Naive thymus-derived CD8-positive, alpha-beta T cell (primary cell): Measurements from ENCODE around the gene EIF6. TPM values are rescaled to one million over a fixed set of nuclear protein-coding genes. Genes with fewer than 3 reads are reported as not detected.

Experiments
- ATAC-seq, 2 donors: fragments of 150-1000 bp; cut with Tn5 transposase in 1 of 2; sonication (Bioruptor Pico), chemical (Tn5 transposase) in 1 of 2; 1 replicate in 1 of 2; 2 replicates in 1 of 2; pipeline ENCODE4 v1.10.0; 2021; ENCODE audit warnings: mild to moderate bottlenecking in 2 of 2, moderate library complexity in 2 of 2
- POLR2A ChIA-PET: fragments of 350-600 bp; sonication (Branson Sonifier 250); formaldehyde crosslinking; loops from one replicate; lab custom pipeline; 2021; ENCODE audit warnings: antibody characterized with exemption; lab: Charles Lee
- DNase-seq, 10 donors: peaks; one replicate each; pipeline versions ENCODE4 v3.0.0 to v3.0.0-alpha.2; 2020 to 2022
- H3K27ac Mint-ChIP-seq, 10 donors: one replicate each; pipeline ENCODE4 v1.8.0; 2020 to 2022; ENCODE audit warnings: mild to moderate bottlenecking in 10 of 10, mixed read lengths in 10 of 10, moderate library complexity in 4 of 10, inconsistent platforms in 1 of 10
- H3K27me3 Mint-ChIP-seq, 5 donors: one replicate each; pipeline ENCODE4 v1.8.0; 2021 to 2022; ENCODE audit warnings: mixed read lengths in 5 of 5
- H3K36me3 Mint-ChIP-seq, 3 donors: one replicate each; pipeline ENCODE4 v1.8.0; 2020 to 2022; ENCODE audit warnings: mixed read lengths in 3 of 3, mild to moderate bottlenecking in 2 of 3, inconsistent platforms in 1 of 3
- H3K4me1 Mint-ChIP-seq, 4 donors: one replicate each; pipeline ENCODE4 v1.8.0; 2021 to 2022; ENCODE audit warnings: mixed read lengths in 4 of 4
- H3K4me3 Mint-ChIP-seq, 10 donors: one replicate each; pipeline ENCODE4 v1.8.0; 2020 to 2022; ENCODE audit warnings: mild to moderate bottlenecking in 10 of 10, mixed read lengths in 10 of 10, moderate library complexity in 6 of 10, inconsistent platforms in 1 of 10
- H3K9me3 Mint-ChIP-seq, 9 donors: one replicate each; pipeline ENCODE4 v1.8.0; 2020 to 2022; ENCODE audit warnings: mixed read lengths in 9 of 9, mild to moderate bottlenecking in 3 of 9, inconsistent platforms in 1 of 9, moderate library complexity in 1 of 9
- polyA plus RNA-seq, 3 donors: library from polyadenylated mRNA; unstranded; fragments of 300-500 nt; fragmentation: Illumina TruSeq; gene quantifications; one replicate each; pipeline ENCODE4 v1.2.3, GENCODE V29; 2021
- total RNA-seq, 8 experiments: library from RNA in 2 of 8; stranded (reverse) in 2 of 8; gene quantifications; one replicate each; pipeline ENCODE4 v1.2.3 and lab custom pipeline; 2021 to 2026

EIF6 gene
- total and polyA plus RNA-seq, 5 experiments from 2014 or later = 54.7 to 174 (median 155) TPM

- Mint-ChIP-seq H3K4me1 (peaks cover 3 to 7% (median 6%) of the 10 kb centered on the region in 4 donors), H3K27ac (no peak overlapping the region), H3K4me3 (peak overlapping the region in 1 of 10 donors; percentile 29), H3K9me3 (no peaks in the 10 kb centered on the region), H3K27me3 (no peaks in the 10 kb centered on the region), H3K36me3 (no peaks in the 10 kb centered on the region)
- POLR2A ChIA-PET = interaction anchor here (0.6 kb wide), 2 partner anchors 607 to 1094 kb away, joined by 3 to 7 read pairs; no protein-coding TSS in a partner anchor
- ATAC-seq = no peak
- no peak for DNase-seq
These were observed 5.8 kb upstream of the EIF6 start for GRCh38 chr20:35290186-35290886.

DNA sequence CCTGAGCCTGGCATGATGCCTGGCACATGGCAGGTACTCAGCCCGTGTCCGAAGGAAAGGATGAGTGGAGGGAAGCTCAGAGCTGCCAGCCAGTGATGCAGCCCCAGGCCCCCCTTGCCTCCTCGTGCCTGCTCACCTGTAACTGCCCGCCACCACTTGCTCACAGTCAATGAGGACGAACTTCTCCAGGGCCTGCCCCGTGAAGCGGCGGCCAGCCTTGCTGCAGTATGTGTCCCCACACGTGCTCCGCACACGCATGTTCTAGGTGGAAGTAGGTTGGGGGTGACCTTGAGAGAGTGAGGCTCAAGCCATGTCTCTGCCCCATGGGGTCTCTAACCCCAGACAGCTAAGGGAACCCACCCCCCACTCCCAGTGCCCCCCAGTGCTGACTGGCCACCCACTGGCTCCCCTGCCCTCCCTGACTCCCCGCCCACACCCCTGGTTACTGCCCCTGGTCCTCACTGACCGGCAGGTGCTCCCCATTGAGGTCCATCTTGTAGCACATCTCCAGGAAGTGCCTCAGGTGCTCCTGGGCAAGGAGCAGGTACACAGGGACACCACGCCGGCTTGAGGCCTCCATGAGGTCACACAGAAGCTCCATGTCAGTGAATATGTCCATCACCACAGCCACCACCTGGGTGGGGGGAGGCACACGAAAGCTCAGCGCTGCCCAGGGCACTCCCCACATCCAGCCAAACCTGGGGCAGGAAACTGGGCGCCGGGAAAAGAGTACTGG, 3.9 kb upstream of the EIF6 start:
- Mint-ChIP-seq H3K27me3 (no peaks in the 10 kb centered on the region), H3K4me3 (no peak overlapping the region), H3K9me3 (no peaks in the 10 kb centered on the region), H3K4me1 (peaks cover 13 to 22% (median 19%) of the 10 kb centered on the region in 4 donors), H3K36me3 (no peaks in the 10 kb centered on the region), H3K27ac (no peak overlapping the region)
- DNase-seq (no peak), ATAC-seq (no peak)
- POLR2A ChIA-PET = interaction anchor here (0.6 to 1.5 kb wide), 3 partner anchors 9 to 11 kb away, joined by 3 to 5 read pairs (median 3); partner anchors contain the start of gene MMP24OS

DNA sequence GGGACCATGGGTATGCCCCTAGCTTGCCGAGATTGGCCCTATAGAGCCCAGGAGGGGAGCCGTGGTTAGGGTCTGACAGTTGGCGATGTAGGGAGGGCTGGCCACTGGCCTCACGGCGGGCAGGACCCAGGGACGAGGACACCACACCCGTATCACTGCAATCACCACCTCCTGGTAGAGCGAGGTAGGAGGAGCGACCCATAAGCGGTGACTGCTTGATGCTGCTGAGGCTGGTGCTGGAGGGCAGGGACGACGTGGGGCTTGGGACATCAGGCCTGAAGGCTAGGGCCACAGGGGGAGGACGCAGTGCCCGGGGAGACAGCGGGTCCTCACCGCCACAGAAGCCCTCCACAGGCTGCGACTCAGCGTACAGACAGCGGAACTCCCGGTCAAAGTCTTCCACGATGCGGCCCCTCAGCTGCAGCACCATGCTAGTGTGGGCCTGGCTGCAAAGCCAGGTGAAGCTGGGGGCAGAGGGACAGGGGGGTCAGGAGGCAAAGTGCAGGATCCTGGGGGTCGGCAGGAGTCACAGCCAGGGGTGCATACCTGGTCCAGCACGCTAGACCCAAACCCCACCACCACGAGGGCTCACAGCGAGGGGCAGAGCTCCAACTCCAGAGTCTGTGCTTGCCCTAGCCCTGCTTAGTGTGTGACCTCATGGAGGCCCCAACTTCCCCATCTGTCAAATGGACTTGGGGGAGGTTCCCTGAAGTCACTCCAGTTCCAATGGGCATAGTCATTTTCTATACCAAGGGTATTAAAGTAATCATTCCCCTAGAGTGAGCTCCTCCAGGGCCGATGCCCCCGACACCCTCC, 3.1 kb upstream of the EIF6 start:
- Mint-ChIP-seq H3K36me3 (peaks cover 0 to 2% (median 0%) of the 10 kb centered on the region in 3 donors), H3K9me3 (no peaks in the 10 kb centered on the region), H3K4me3 (peak overlapping the region in 1 of 10 donors; percentile 29), H3K4me1 (peaks cover 17 to 27% (median 23%) of the 10 kb centered on the region in 4 donors), H3K27ac (no peak overlapping the region), H3K27me3 (no peaks in the 10 kb centered on the region)
- POLR2A ChIA-PET = interaction anchor here (0.6 to 1.5 kb wide), 2 partner anchors 9 to 10 kb away, joined by 3 to 5 read pairs; partner anchors contain the start of gene MMP24OS
- ATAC-seq (no peak), DNase-seq (peak in 1 of 10 donors; percentile 47)

DNA sequence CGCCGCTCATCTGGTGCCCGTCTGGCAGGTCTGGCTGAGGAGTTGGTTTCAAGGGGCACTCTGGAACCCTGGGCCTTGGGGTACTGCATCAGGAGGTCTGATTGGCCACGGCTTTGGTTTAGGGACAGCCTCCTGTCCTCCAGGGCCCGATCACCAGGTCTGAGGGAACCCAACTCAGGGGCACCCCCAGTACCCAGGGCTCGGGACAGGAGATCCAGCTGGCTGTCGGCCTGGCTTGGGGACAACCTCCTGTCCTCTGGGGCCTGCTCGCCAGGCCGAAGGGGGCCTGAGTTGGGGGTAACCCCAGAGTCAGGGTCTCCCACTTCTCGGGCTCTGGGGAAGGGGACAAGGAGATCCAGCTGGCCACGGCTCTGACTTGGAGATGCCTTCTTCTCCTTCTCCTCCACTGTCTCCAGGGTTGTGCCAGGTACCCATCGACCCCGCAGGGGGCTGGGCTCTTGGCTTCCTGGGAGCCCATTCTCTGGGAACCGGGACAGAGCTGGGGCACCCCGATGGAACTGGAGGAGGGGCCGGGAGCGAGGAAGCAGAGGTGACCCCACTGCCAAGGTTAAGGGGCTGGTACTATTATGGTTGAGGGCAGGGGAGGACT, 2.4 kb upstream of the EIF6 start:
- no peaks in the 10 kb centered on the region for H3K27me3 Mint-ChIP-seq
- peaks cover 20 to 29% (median 28%) of the 10 kb centered on the region in 4 donors for H3K4me1 Mint-ChIP-seq
- ATAC-seq = no peak
- POLR2A ChIA-PET = interaction anchor here (1.5 kb wide), 1 partner anchor 9 kb away, joined by 5 read pairs; the partner anchor contains the start of gene MMP24OS
- H3K27ac Mint-ChIP-seq = no peak overlapping the region
- peak in 1 of 10 donors; percentile 34 for DNase-seq
- peak overlapping the region in 1 of 10 donors; percentile 98 for H3K4me3 Mint-ChIP-seq
- H3K9me3 Mint-ChIP-seq = no peaks in the 10 kb centered on the region
- peaks cover 0 to 8% (median 4%) of the 10 kb centered on the region in 3 donors for H3K36me3 Mint-ChIP-seq

DNA sequence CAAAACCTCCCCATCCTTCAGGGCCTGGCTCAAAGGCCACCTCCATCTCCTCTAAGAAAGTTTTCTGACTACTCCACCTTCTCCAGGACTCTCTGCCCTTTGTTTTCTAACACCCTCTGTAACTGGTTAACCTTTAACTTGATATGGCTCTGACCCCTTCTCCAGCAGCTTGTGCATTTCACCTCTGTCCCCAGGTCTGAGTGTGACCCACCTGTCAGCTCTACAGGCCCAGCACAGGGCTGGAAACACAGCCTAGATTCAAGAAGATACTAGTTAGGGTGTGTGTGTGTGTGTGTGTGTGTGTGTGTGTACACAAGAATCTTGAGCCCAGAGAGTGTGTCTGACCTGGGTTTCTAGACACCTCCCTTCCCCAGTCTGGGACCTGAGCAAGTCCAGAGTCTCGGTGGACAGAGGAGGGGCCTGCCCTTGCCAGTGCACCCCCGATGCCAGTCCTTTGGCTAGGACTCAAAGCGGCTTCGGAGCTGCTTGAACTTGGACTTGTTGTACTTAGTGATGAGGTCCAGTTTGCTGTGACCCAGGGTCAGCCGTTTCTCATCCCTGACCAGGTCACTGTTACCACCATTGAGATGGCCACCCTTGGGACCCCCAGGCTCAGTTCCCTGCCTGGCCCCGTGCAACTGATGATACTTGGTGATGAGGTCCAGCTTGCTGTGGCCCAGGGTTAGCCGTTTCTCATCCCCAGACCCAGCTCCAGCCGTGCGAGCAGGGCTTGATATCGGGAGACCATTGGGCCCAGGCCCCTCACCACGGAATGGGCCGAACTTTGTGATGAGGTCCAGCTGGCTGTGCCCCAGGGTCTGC, 1.7 kb upstream of the EIF6 start:
- DNase-seq = peak in 1 of 10 donors; percentile 56
- peak overlapping the region; percentile 49 to 98 (median 87) for H3K27ac Mint-ChIP-seq
- POLR2A ChIA-PET = no interaction called here
- H3K27me3 Mint-ChIP-seq = no peaks in the 10 kb centered on the region
- H3K4me1 Mint-ChIP-seq = peaks cover 20 to 32% (median 29%) of the 10 kb centered on the region in 4 donors
- peak overlapping the region; percentile 79 to 98 (median 94) for H3K4me3 Mint-ChIP-seq
- H3K9me3 Mint-ChIP-seq = no peaks in the 10 kb centered on the region
- no peak for ATAC-seq
- peaks cover 0 to 15% (median 5%) of the 10 kb centered on the region in 3 donors for H3K36me3 Mint-ChIP-seq

GRCh38 chr20:35285806-35286076, 1.2 kb upstream of the EIF6 start:
- DNase-seq (no peak), ATAC-seq (no peak)
- Mint-ChIP-seq H3K27me3 (no peaks in the 10 kb centered on the region), H3K4me1 (peaks cover 20 to 32% (median 29%) of the 10 kb centered on the region in 4 donors), H3K27ac (peak overlapping the region; percentile 49 to 98 (median 90)), H3K9me3 (no peaks in the 10 kb centered on the region), H3K36me3 (peaks cover 0 to 17% (median 5%) of the 10 kb centered on the region in 3 donors), H3K4me3 (peak overlapping the region; percentile 79 to 98 (median 94))
- POLR2A ChIA-PET = no interaction called here

DNA sequence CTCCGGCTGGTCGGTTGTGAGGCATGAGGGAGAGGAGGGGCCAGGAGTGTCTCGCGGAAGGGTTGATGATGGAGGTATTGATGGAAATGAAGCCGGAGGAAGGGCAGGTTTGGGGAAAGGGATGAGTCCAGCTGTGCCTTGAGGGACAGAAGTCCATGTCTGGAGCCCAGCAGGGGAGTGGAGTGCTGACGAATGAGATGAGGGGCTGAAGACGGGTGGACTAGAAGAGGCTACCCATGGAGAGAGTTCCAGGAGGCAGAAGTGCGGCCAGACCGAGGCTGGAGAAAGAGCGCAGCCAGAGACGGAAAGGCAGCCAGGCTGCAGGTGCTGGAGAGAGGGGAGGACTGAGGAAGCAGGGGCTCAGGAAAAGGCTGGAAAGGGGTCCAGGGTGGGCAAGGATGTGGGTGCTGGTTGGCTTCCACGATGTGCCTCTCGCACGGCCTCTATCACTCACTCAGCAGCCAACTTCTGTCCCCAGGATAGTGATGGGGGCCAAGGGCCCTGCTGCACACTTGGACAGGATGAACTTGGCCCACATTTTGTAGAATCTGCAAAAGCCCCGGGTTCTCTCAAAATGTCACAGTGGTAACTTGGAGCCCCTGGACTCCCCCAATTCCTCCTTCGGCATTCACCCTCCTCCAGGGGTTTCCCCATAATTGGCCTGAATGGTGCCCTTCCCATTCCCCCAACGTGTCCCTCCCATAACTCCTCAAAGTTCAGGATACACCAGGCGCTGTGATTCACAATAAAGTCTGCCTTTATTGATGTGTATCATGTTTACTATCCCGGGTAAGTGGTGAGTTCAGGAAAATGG, 627 bp upstream of the EIF6 start:
- DNase-seq (peak in 1 of 10 donors; percentile 34), ATAC-seq (no peak)

DNA sequence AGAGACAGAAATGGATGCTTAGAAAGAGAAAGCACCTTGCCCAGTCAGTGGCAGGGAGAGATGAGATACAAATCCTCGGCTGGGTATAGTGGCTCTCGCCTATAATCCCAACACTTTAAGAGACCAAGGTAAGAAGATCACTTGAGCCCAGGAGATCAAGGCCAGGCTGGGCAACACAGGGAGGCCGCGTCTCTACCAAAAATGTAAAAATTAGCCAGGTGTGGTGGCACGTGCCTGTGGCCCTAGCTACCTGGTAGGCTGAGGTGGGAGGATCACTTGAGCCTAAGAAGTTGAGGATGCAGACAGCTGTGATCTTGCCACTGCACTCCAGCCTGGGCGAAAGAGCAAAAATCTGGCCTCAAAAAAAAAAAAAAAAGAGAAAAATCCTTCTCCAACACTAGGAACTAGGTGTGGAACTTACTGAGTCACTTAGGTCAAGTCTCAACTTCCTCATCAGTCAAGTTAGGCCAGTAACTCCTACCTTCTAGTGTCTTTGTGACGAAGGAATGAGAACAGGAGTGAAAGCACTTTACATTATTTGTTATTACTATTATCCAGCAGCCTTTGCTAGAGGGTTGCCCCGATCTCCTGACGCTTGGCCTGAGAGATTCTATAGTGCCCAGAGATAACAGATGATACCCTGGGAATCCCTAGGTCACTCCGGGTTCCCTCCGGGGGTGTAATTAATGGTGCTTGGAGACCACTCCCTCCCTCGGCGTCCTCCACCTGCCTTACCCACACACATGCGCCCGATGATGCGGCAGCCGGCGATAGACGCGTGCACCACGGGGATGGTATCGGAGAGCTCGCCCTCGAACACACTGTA, 918 bp downstream of the EIF6 start:
- ATAC-seq (no peak), DNase-seq (no peak)
- peaks cover 22 to 39% (median 33%) of the 10 kb centered on the region in 4 donors for H3K4me1 Mint-ChIP-seq
- peaks cover 0 to 37% (median 10%) of the 10 kb centered on the region in 3 donors for H3K36me3 Mint-ChIP-seq
- peak overlapping the region; percentile 80 to 98 (median 92) for H3K27ac Mint-ChIP-seq
- POLR2A ChIA-PET = interaction anchor here (0.7 to 1.2 kb wide), 8 partner anchors 9 to 1290 kb away, joined by 3 to 7 read pairs (median 3); partner anchors contain the start of genes EDEM2, EIF2S2, ERGIC3 and TGIF2
- H3K27me3 Mint-ChIP-seq = no peaks in the 10 kb centered on the region
- peak overlapping the region; percentile 79 to 98 (median 94) for H3K4me3 Mint-ChIP-seq
- no peaks in the 10 kb centered on the region for H3K9me3 Mint-ChIP-seq

More for the DNA sequence above, 627 bp upstream of the EIF6 start:
- peak overlapping the region; percentile 82 to 98 (median 92) for H3K27ac Mint-ChIP-seq
- peak overlapping the region; percentile 79 to 98 (median 94) for H3K4me3 Mint-ChIP-seq
- POLR2A ChIA-PET = interaction anchor here (0.9 to 1.1 kb wide), 5 partner anchors 9 to 257 kb away, joined by 3 to 5 read pairs (median 3); partner anchors contain the start of genes EDEM2 and ERGIC3
- H3K4me1 Mint-ChIP-seq = peaks cover 21 to 34% (median 30%) of the 10 kb centered on the region in 4 donors
- H3K27me3 Mint-ChIP-seq = no peaks in the 10 kb centered on the region
- peaks cover 0 to 23% (median 7%) of the 10 kb centered on the region in 3 donors for H3K36me3 Mint-ChIP-seq
- no peaks in the 10 kb centered on the region for H3K9me3 Mint-ChIP-seq

- peak overlapping the region in 3 of 10 donors; percentile 7 to 11 (median 10) for H3K4me3 Mint-ChIP-seq
- peaks cover 29 to 51% (median 45%) of the 10 kb centered on the region in 4 donors for H3K4me1 Mint-ChIP-seq
- peak in 1 of 10 donors; percentile 28 for DNase-seq
- POLR2A ChIA-PET = no interaction called here
- no peaks in the 10 kb centered on the region for H3K9me3 Mint-ChIP-seq
- H3K36me3 Mint-ChIP-seq = peaks cover 0 to 40% (median 10%) of the 10 kb centered on the region in 3 donors
- ATAC-seq = no peak
- peak overlapping the region in 2 of 10 donors; percentile 18 to 68 for H3K27ac Mint-ChIP-seq
- no peaks in the 10 kb centered on the region for H3K27me3 Mint-ChIP-seq
These were observed 3.0 kb downstream of the EIF6 start for GRCh38 chr20:35281506-35282101.
